A549 treated with dexamethasone at 1 μM for 4 hours (cell line): Measurements from ENCODE around the gene CD79B. TPM values are rescaled to one million over a fixed set of nuclear protein-coding genes. Genes with fewer than 3 reads are reported as not detected.

Experiments used
- total RNA-seq: library from RNA; stranded (reverse); fragments of 200-300 nt; extraction: Qiagen RNA extraction; gene quantifications from 5 replicates; pipeline ENCODE4 v1.2.3, GENCODE V29; 2022

Gene CD79B
- 0.17 TPM in 1 of 5 replicates, not detected in the others for total RNA-seq

GRCh38 chr17:63931981-63932561, at the start of gene CD79B:
Gene CD79B, minus strand, starts transcription at chr17:63932331. Its CDS starts 70 bp downstream, at chr17:63932261.

DNA sequence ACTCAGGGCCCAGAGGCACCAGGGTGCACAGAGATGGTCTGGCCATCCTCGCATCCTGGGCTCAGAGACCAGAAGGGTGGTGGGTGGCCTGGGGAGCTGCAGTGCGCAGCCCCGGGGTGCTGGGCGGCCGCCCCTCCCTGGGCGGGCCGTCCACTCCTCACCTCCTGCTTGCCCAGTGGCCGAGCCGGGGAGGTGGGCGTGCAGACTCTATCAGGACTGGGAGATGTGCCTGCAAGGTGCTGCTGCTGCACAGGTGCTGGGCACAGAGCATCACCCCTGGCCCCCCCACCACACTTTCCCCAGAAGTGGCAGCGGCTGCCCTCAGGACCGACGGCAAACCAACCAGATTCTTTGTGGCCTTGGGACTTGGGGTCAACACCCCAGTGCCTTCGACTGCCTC, 40.7 kb upstream of the CD79B start, which contains the start of gene SCN4A:
TSS of gene SCN4A (minus strand) at position 123 of the 400 bp plus-strand sequence. CDS start at position 46, 77 bp downstream.

DNA sequence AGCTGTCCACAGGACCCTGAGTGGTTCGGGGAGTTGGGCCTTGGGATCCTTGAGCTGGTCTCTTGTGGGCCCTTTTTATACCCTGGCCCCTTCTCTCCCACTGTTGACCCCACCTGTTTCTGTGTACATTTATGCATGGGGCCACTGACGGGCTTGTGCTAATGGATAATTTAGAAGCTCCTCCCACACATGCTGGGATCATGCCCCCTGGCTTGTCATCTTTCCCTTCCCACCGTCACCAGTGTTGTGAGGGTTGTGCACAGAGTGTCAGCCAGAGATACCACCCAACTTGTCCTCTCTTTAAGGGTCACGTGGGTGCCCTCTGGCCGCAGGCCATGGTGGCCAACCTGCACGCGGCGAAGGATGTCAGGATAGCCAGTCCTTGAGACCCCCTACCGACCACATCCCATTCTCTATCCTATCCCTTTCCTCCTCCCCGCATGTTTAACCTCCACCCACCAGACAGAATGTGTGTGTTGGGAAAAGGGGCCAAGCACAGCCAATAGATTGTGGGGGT, 13.3 kb downstream of the CD79B start, which contains the start of gene GH1:
TSS of gene GH1 (minus strand) at position 51 of the 517 bp plus-strand sequence. CDS start 63 bp downstream, outside the sequence.

GRCh38 chr17:63911041-63911635, 21.0 kb downstream of the CD79B start, which contains the start of gene CSHL1:
Gene CSHL1, minus strand, starts transcription at chr17:63911258. Its CDS starts 62 bp downstream, at chr17:63911196.

GRCh38 chr17:63896524-63897354, 35.4 kb downstream of the CD79B start, which contains the start of gene CSH1:
Gene CSH1, minus strand, starts transcription at chr17:63896574. Its CDS starts 63 bp downstream, at chr17:63896511.

GRCh38 chr17:63881935-63882601, 50.1 kb downstream of the CD79B start, which contains the start of gene GH2:
Gene GH2, minus strand, starts transcription at chr17:63881944. Its CDS starts 143 bp downstream, at chr17:63881801.

Other genes with a start within 250 kb of the CD79B start
- 8.1 to 11.2 TPM (median 8.9 TPM) in 5 replicates for gene LIMD2, start 232.2 kb downstream of the CD79B start, total RNA-seq
- gene STRADA, start 190.5 kb downstream of the CD79B start, total RNA-seq = 23.1 to 28.9 TPM (median 26.1 TPM) in 5 replicates
- gene CCDC47, start 158.7 kb downstream of the CD79B start, total RNA-seq = 104 to 121 TPM (median 118 TPM) in 5 replicates
- gene DDX42, start 158.2 kb downstream of the CD79B start, total RNA-seq = 102 to 113 TPM (median 102 TPM) in 5 replicates
- 214 to 244 TPM (median 222 TPM) in 5 replicates for gene PSMC5, start 104.9 kb downstream of the CD79B start, total RNA-seq
- 53.1 to 56.9 TPM (median 53.4 TPM) in 5 replicates for gene FTSJ3, start 104.7 kb downstream of the CD79B start, total RNA-seq
- 51.3 to 65.9 TPM (median 61.6 TPM) in 5 replicates for gene SMARCD2, start 89.6 kb downstream of the CD79B start, total RNA-seq
- gene CSH2, start 58.7 kb downstream of the CD79B start, total RNA-seq = not detected in 5 replicates
- gene GH2, start 50.4 kb downstream of the CD79B start, total RNA-seq = not detected in 5 replicates
- not detected in 5 replicates for gene CSH1, start 35.8 kb downstream of the CD79B start, total RNA-seq
- gene CSHL1, start 21.1 kb downstream of the CD79B start, total RNA-seq = not detected in 5 replicates
- gene GH1, start 13.5 kb downstream of the CD79B start, total RNA-seq = 0.11 TPM in 1 of 5 replicates, not detected in the others
- gene SCN4A, start 40.6 kb upstream of the CD79B start, total RNA-seq = 0.02 to 0.08 TPM (median 0.07 TPM) in 5 replicates
- 0.31 to 1.2 TPM (median 0.54 TPM) in 5 replicates for gene PRR29, start 66.0 kb upstream of the CD79B start, total RNA-seq
- 0.11 TPM in 1 of 5 replicates, not detected in the others for gene ICAM2, start 88.3 kb upstream of the CD79B start, total RNA-seq
- gene ERN1, start 197.8 kb upstream of the CD79B start, total RNA-seq = 3.0 to 4.0 TPM (median 3.8 TPM) in 5 replicates